Measurements from ENCODE around the gene MARK4.
"Not testable (repeated sequence)": the region's sequence is repeated elsewhere in the genome, so short reads cannot be mapped to it uniquely, and the experiment has no call there.

The MARK4 gene

DNA sequence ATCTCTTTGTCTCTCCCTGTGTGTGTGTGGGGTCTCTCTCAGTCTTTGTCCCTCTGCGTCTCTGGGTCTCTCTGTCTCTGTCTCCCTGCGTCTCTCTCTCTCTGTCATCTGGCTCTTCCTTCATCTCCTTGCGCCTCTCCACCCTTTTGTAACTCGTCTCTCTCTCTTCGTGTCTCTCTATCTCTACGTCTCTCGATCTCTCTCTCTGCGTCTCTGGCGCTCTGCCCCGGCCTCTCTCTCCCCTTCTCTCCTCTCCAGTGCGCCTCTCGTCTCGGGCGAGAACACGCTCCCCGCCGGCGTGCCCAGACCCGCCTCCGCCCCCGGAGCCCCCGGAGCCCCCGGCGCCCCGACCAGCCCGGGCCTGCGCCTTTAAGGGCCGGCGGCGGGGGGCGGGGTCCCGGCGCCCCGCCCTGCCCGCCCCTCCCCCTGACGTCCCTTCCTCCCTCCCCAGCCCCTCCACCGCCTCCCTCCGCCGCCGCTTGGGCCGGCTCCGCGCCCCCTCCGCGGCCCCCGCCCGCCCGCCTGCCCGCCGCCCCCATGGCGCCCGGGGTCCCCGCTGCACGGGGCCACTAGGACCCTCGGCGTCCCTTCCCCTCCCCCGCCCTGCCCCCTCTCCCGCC, at the start of gene MARK4:
Gene MARK4 (plus strand): TSS at position 440 of the 620 bp plus-strand sequence. CDS start 318 bp downstream, outside the sequence.
- peak in 2 of 3 donors; percentile 30 to 55 for DNase-seq (ENCODE audit: low read depth in 3 of 3)

DNA sequence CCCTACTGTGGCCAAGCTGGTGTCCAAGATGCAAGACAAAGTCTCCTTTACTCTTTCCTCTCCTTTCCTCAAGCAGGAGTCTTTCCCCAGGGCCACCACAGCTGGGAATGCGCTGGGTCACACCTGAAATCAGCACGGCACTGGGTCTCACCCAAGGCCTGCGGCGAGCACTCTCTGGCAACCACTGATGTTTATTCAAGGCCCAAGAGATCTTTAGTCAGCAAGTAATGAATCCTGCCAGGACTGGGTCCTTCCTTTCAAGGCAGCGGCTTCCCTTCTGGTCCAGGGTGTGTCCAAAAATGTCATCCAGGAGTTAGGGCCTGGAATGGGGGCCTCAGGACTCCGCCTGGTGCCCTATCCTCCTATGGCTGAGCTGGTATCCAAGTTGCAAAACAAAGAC, 48.4 kb upstream of the MARK4 start:
- DNase-seq (ENCODE audit: low read depth in 3 of 3): no peak

DNA sequence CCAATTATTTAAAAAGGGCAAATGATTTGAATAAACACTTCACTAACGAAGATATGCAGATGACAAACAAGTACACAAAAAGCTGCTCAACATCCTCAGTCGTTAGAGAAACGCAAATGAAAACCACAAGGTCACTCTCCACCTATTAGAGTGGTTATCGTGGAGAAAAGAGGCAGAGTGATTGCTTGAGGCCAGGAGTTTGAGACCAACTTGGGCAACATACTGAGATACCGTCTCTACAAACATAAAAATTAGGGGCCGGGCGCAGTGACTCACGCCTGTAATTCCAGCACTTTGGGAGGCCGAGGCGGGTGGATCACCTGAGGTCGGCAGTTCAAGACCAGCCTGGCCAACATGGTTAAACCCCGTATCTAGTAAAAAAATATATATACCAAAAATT, 45.3 kb upstream of the MARK4 start:
- no peak for DNase-seq (ENCODE audit: low read depth in 3 of 3)

DNA sequence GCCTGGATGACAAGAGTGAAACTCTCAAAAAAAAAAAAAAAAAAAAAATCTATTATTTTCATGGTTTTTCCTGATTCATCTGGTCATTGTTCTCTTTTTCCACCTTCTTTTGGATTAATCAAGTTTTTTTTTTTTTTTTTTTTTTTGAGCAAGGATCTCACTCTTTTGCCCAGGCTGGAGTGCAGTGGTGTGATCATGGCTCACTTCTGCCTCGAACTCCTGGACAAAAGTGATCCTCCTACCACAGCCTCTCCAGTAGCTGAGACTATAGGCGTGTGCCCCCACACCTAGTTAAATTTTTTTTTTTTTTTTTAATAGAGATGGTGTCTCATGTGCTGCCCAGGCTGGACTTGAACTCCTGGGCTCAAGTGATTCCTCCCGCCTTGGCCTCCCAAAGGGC, 44.7 kb upstream of the MARK4 start:
- no peak for DNase-seq (ENCODE audit: low read depth in 3 of 3)

DNA sequence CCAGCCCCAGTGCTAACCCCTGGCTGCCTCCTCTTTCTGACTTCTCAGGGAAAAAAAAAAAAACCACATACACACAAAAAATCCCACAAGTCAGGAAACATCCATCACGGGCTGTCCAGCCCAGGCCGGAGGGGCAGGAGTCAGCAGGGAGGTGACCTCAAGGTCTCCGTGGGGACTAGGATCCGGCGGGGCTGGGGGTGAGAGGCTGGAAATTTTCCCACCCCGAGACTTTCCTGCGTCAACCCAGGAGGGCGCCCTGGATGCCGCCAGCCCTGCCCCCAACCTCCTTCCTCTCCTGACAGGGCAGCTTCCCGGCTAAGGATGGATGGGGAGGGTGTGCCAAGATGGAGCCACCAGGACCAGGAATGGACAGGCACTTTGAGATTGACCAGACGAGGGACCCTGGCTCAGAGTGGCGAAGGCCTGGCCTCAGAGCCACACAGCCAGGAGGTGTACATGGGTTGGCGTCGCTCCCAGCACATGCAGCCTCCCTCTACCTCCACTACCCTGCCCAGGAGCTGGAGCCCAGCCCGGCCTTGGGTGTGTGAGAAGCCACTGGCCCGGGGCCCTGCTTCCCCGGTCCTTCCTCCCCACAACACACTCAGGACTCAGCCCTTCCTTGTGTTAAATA, 39.2 kb upstream of the MARK4 start:
- DNase-seq (ENCODE audit: low read depth in 3 of 3): no peak

DNA sequence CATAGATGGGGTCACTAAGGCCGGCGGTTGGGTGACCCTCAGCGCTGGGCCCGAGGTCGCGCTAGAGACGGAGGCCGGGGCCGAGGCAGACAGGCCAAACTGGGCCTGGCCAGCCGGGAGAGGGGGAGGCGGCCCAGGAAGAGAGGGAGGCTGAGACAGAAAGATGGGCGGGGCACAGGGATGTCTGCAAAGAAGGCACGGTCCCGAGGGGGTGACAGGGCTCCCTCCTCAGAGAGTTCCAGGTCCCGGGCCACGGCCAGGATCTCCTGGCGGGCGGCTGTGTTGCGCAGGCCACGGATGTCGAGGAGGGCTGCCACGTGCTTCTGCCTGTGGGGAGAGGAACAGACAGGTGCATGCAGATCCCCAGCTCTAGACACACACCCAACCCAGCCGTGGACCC, 38.0 kb upstream of the MARK4 start:
- no peak for DNase-seq (ENCODE audit: low read depth in 3 of 3)

DNA sequence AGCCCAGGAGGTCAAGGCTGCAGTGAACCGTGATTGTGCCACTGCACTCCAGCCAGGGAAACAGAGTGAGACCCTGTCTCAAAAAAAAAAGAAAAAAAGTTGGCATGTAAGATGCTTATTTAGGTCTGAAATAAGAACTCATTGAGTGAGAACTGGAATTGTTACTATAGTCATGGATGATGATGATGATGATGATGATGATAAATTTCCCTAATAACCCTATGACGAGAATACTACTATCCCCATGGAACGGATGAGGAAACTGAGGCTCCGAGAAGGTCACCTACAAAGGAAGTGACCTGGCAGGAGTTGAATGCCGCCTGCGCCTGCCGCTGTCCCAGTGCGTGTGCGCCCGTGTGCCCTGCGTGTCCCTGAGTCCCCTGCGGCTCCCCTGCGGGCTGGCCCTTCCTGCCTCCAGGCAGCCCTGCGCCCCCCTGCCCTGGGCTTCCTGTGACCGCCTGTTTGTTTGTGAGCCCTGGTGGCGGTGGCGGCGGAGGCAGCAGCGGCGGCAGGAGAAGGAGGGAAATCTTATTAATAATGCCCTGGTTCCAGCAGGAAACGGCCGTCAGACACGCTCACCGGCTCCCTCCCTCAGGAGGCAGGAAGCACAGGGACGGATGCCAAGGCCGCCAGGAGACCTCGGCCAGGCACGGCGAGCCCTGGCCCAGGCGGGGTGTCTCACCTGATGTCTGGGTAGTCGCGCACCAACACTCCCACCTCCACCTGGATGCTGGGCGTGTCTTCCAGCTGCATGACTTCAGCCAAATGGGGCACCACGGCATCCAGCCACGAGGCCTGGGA, 35.5 kb upstream of the MARK4 start:
- DNase-seq (ENCODE audit: low read depth in 3 of 3): no peak

DNA sequence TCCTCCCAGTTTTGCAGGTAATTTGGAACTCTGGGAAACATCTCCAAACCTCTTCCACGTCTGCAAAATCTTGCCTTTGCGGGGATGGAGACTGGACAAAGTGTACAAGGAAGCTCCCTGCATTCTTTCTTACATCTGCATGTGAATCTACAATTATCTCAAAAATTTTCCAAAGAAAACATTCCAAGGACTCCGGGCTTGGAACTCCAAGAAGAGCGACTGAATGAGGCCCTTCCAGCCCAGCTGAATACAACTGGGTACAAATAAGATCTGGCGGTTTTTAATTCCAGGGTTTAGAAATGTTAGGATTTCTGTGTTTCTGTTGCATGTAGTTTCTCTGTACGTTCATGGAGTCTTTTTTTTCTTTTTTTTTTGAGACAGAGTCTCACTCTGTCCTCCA, 34.4 kb upstream of the MARK4 start:
- DNase-seq (ENCODE audit: low read depth in 3 of 3): no peak

DNA sequence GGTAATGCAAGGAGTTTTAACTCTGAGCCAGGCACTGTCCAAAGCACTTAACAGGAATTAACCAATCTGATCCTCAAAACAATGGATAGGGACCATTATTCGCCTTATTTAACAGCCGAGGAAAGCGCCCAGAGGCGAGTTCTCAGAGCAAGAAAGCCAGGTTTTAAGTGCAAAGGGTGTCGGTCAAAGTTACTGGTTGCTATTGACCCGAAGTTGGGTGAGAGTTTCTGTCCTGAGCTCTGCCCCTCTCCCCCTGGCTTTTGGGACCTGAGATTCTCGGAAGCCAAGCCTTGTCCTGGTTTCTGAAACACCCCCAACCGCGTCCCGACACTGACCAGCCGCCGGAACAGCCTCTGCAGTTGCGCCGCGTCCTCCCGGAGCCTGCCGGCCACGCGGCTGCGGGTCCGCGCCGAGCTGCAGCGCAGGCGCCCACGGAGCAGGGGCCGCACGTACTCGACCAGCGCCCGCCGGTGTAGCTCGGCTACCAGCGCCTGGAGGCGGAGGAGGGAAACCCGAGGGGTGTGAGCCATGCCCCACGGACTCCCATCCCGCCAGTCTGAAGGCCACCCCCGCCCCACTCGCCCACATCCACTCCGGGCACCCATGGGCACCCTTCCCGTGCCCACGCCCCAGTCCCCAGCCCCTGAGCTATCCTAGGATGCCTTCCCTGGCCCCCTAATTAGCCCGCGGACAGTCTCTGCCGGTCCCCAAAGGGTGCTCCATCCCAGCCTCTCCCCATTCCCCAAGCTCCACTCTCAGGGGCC, 33.7 kb upstream of the MARK4 start:
- no peak for DNase-seq (ENCODE audit: low read depth in 3 of 3)

DNA sequence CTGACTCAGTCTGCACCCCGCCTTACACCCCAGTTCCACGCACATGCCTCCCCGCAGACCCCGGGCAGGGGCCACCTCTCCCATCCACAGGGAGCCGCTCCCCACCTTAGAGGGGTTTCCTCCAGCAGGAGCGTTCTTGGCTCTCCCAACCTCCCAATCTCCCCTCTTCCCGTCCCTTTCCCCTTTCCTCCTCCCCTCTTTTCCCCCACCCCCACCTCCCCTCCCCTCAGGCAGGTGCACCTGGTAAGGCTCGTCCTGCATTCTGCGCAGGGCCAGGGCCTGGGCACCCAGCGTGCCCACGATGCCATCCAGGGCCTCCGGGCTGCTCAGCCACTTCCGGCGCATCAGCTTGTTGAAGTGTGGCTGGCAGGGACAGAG, 33.1 kb upstream of the MARK4 start:
- DNase-seq (ENCODE audit: low read depth in 3 of 3): no peak

DNA sequence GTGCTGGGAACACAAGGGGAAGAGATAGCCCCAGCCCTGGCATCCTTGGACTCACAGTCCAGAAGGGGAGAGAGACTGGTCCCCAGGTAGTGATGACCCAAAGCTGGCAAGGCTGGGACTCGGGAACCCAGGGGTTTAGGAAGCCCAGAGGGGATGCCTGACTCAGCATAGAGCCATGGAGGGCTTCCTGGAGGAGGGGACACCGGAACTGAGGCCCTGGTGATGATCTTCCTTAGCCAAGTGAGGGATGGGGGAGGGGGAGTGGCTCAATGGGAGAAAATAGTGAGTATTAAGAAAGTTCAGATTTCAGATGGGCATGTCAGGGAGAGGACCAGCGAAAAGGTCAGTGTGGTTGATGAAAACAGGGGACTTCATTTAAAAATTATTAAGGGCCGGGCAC, 32.6 kb upstream of the MARK4 start:
- no peak for DNase-seq (ENCODE audit: low read depth in 3 of 3)

DNA sequence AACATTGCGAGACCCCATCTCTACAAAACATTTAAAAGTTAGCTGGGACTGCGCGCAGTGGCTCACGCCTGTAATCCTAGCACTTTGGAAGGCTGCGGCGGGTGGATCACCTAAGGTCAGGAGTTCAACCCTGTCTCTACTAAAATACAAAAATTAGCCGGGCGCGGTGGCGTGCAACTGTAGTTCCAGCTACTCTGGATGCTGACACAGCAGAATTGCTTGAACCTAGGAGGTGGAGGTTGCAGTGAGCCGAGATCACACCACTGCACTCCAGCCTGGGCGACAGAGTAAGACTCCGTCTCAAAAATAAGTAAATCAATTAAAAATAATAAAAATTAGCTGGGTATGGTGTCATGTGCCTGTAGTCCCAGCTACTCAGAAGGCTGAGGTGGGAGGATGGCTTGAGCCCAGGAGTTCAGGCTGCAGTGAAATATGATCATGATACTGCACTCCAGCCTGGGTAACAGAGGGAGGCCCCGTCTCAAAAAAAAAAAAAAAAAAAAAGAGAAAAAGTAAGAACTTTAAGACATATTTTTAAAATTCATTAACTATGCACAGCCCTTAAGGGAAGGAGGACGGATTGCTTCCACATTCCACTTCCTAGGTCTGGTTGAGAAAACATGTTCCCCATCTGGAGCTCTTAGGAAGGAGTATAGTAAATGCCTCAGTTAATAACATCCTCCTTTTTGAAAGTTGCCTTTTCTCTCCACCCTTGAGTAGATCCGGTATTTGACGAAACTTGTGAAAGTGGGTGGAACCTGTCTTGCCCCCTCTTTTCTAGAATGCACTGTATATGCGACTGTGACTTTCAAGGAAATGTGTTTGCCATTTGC, 31.9 kb upstream of the MARK4 start:
- DNase-seq (ENCODE audit: low read depth in 3 of 3): no peak

DNA sequence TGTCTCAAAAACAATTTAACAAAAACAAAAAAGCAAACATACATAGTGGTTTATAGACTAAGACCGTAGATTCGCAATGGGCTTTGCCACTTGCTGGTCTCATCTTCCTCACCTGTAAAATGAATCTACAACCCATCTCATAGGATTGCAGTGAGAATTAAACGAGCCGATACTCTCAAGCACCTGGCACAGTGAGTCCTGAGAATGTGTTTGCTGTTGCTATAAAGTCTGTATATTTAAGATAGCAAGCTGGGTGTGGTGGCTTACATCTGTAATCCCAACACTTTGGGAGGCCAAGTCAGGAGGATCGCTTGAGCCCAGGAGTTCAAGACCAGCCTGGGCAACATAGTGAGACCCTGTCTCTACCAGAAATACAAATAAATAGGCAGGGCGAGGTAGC, 28.3 kb upstream of the MARK4 start:
- no peak for DNase-seq (ENCODE audit: low read depth in 3 of 3)

DNA sequence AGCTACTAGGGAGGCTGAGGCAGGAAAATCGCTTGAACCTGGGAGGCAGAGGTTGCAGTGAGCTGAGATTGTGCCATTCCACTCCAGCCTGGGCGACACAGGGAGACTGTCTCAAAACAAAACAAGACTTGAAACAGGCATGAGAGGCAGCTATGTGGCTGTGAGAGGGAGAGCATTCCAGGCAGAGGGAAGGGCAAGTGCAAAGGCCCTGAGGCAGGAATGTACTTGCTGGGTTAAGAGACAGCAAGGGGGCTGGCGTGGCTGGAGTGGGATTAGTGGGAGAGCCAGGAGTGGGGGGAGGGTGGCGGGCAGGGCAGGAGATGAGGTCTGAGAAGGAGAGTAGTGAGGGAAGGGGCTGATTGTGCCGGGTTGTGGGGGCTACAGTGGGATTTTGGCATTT, 27.2 kb upstream of the MARK4 start:
- DNase-seq (ENCODE audit: low read depth in 3 of 3): no peak

DNA sequence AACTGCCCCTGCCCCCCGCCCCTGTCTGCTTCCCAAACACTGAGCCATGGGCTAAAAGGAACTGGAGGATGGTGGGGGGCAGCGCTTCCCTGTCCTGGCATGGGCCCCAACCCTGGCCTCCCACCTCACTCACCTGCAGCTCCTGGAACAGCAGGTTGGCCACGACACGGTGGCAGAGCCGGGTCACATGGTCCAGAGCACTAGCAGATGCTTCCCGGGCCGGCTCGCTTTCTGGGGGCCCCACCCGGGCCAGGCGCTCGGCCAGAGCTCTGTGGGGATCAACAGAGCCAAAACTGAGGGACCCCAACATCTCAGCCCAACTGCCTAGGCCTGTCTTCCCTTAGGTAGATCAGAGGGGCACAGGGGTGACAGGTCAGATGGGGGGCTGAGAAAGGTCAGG, 26.4 kb upstream of the MARK4 start:
- DNase-seq (ENCODE audit: low read depth in 3 of 3): no peak

DNA sequence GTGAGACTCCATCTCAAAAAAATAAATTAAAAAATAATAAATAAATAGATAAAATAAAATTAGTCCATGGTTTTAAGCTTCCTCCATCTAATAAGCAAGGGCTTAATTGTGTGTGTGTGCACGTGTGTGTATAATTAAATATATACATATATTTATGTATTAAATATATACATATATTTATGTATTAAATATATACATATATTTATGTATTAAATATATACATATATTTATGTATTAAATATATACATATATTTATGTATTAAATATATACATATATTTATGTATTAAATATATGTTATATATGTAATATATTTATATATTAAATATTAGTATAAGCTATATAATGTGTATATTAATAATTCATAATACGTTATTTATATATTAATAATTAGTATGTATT, 22.0 kb upstream of the MARK4 start:
- DNase-seq (ENCODE audit: low read depth in 3 of 3): not testable (repeated sequence)

DNA sequence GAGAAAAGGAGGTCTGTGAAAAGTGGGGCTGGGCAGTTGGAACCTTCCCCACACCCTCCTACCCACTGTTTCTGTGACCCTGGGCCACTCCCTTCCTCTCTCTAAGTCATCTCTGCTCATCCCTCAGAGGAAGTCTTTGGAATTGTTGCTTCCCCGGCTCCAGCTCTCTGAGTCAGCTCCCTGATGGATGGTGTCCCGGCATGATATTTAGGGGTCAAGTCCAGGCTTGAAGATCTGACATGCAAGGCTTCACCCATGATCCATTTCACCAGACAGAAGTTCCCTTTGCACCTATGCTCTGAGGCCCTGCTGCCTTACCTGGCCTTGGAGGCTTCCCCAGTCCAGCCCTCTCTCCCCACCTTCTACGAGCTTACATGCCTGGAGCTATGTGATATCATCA, 19.2 kb upstream of the MARK4 start:
- no peak for DNase-seq (ENCODE audit: low read depth in 3 of 3)

DNA sequence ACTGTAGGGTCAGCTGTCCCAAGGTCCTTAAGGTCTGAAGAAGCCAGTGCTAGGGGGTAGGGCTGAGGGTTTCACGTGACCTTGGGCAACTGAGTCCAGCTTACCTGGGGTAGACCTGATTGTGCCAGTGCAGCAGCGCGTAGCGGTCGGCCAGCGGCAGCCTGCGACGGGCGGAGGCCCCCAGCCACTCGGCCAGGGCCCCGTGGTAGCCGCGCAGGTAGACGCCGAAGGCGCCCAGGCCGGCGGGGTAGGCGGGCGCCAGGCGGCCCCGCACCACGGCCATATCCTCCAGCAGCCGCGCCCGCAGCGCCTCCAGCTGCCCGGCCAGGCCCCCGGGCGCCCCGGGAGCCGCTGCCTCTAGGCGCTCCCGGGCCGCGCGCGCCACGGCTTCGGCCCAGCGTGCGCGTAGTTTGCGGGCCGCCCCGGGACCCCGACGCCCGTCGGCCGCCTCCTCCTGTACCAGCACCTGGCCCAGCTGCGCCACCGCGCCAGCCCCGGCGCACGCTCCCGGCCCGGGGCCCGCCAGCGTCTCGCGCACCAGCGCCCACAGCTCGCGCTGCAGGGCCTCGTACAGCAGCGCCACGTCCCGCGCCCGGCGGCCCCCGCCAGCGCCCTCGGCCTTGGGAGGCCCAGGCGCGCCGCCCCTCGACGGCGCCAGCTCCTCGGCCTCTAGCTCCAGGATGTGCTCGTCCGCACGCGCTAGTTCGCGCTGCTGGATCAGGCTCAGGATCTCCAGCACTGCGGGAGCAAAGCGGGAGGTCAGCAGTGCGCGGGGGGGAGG, 16.8 kb upstream of the MARK4 start:
- no peak for DNase-seq (ENCODE audit: low read depth in 3 of 3)

DNA sequence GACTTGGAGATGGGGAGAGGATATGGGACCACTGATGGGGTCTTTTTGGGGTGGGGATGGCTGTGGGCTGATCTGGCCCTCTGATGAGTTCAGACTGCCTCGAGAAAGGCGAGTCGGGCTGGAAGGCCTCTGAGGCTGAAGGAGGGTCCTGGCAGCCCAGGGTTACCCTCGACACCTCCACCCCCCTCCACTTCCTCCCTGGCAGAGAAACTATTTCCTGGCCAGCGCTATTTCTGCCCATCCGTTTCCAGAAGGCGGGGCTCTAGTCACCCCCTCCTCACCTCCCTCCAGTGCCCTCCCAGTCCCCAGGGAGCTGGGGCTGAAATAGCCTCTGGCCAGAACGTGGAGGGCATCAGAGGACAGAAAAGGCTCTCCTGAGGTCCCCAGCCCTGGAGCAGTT, 15.6 kb upstream of the MARK4 start:
- DNase-seq (ENCODE audit: low read depth in 3 of 3): no peak

DNA sequence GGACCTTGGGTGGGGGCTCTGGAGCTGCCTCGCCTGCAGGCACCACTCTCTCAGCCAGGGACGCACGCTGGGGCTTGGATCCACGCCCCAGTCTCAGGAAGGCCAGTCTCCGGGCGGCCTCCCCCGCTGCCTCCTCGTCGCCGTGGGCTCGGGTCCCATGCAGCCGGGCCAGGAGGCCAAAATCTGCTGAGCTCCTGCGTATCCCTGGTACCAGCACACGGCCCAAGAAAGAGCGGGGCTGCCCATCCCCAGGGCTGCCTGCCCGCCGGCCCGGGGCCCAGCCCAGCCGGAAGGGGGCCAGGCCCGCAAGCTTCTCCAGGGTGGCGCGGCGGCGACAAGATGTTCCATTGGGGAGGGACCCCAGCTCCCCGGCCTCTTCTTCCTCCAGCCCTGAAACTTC, 12.5 kb upstream of the MARK4 start:
- no peak for DNase-seq (ENCODE audit: low read depth in 3 of 3)
